LNCAP (cell line): ENCODE results near the gene CCDC87.

Experiments
- TF ChIP-seq, protein P1 (sequence below): fragments of 450-650 bp; IDR thresholded peaks from 2 replicates; pipeline ENCODE4 v1.5.1; 2017; ENCODE audit warnings: mild to moderate bottlenecking

Gene CCDC87

DNA sequence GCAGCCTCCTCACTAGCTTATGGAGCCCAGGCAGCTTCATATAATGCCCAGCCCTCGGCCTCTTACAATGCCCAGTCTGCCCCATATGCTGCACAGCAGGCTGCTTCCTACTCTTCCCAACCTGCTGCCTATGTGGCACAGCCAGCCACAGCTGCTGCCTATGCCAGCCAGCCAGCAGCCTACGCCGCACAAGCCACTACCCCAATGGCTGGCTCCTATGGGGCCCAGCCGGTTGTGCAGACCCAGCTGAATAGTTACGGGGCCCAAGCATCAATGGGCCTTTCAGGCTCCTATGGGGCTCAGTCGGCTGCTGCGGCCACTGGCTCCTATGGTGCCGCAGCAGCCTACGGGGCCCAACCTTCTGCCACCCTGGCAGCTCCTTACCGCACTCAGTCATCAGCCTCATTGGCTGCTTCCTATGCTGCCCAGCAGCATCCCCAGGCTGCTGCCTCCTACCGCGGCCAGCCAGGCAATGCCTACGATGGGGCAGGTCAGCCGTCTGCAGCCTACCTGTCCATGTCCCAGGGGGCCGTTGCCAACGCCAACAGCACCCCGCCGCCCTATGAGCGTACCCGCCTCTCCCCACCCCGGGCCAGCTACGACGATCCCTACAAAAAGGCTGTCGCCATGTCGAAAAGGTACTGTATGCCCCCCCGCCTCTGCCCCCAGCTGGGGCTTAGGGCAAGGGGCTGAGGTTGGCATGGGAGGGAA lies 32.3 kb upstream of the CCDC87 start:
- TF ChIP-seq, protein P1, sequence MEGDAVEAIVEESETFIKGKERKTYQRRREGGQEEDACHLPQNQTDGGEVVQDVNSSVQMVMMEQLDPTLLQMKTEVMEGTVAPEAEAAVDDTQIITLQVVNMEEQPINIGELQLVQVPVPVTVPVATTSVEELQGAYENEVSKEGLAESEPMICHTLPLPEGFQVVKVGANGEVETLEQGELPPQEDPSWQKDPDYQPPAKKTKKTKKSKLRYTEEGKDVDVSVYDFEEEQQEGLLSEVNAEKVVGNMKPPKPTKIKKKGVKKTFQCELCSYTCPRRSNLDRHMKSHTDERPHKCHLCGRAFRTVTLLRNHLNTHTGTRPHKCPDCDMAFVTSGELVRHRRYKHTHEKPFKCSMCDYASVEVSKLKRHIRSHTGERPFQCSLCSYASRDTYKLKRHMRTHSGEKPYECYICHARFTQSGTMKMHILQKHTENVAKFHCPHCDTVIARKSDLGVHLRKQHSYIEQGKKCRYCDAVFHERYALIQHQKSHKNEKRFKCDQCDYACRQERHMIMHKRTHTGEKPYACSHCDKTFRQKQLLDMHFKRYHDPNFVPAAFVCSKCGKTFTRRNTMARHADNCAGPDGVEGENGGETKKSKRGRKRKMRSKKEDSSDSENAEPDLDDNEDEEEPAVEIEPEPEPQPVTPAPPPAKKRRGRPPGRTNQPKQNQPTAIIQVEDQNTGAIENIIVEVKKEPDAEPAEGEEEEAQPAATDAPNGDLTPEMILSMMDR, result no peak

DNA sequence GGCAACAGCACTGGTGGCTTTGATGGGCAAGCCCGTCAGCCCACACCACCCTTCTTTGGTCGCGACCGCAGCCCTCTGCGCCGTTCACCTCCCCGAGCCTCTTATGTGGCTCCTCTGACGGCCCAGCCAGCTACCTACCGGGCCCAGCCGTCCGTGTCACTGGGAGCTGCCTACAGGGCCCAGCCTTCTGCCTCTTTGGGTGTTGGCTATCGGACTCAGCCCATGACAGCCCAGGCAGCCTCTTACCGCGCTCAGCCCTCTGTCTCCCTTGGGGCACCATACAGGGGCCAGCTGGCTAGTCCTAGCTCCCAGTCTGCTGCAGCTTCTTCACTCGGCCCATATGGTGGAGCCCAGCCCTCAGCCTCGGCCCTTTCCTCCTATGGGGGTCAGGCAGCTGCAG lies 31.6 kb upstream of the CCDC87 start:
- TF ChIP-seq, protein P1, result no peak

DNA sequence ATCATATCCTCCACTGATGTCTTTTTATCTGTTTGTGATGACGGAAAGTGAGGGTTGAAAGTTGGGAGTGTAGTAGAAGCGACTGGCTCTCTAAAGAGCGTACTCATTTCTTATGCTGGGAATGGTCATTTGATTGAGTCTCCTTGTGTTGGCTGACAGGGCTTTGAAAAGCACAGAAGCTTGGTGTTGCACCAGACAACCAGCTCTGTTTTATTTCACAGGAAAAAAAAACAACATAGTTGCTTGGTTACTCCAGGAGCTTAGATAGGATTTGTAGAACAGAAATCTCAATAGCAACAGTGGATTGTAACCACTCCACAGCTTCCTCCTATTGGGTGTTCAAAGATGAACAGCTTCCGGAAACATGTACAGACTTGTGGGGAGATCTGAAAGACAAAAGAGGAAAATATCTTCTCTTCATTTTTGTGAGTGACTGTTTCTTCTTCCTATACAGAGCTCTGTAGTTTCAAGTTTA lies 26.3 kb upstream of the CCDC87 start:
- TF ChIP-seq, protein P1, result no peak

DNA sequence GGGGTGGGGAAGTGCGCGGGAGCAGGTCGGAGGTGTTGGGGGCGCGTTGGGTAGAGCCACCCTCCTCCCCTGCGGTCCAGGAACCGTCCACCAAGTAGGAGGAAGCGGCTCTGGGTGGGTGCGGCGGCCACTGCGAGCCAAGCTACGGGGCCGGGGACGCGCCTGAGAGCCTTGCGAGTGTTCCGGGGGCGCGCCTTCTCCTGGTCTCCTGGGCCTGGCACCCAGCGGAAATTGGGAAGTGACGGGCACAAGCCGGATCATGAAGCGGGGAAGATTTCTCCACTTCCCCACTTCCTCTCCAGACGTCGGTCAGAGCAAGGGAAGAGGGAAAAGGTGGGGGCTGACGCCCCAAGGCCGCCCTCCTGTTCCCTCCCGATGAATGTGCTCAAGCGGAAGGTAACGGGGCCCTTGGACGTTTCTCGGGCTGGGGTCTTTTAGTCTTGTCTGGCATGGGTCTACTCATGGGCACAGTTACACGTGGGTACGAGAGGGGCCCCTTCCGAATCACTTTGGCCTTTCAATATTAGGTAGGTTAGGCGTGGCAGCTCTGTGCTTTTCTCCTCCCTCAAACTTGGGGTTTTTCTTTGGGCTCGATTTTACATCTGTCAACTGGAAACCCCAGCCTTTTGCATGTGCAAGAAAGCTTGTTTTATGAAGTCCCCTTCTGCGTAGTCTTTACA lies 24.4 kb upstream of the CCDC87 start:
- TF ChIP-seq, protein P1, result no peak

DNA sequence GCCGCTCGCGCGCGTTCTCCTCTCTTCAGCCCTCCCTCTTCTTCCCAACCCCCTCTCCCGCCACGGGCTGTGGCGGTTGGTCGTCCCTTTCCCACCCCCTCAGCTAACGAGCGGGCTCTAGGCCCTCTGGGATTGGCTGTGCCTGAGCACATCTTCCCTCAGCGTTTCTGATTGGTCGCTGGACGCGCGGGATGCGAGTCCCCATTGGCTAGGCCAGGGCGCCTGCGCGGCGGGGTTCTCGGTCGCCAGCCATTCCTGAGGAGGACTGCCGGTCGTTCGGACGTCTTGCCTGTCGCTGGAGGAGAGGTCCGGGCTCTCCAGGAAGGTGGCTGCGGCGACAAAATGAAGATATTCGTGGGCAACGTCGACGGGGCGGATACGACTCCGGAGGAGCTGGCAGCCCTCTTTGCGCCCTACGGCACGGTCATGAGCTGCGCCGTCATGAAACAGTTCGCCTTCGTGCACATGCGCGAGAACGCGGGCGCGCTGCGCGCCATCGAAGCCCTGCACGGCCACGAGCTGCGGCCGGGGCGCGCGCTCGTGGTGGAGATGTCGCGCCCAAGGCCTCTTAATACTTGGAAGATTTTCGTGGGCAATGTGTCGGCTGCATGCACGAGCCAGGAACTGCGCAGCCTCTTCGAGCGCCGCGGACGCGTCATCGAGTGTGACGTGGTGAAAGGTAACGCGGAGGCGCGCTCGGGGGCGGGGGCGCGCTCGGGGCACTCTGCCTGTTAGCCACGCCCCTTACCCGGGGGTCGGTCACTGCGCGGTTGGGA lies 23.7 kb upstream of the CCDC87 start, which contains the start of gene RBM14:
RBM14 (plus strand) TSS at position 252 of the 776 bp plus-strand sequence; CDS start at position 343, 91 bp downstream.
- TF ChIP-seq, protein P1, result no peak

DNA sequence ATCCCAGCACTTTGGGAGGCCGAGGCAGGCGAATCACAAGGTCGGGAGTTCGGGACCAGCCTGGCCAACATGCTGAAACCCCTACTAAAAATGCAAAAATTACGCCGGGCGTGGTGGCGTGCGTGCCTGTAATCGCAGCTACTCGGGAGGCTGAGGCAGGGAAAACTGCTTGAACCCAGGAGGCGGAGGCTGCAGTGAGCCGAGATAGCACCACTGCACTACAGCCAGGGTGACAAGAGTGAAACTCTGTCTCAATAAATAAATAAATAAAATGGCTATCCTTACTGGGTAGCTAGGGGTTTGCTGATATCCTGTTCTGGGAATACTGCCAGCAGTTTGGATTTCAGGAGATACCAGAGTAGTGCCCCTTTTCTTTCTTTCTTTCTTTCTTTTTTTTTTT lies 21.2 kb upstream of the CCDC87 start:
- TF ChIP-seq, protein P1, result no peak

DNA sequence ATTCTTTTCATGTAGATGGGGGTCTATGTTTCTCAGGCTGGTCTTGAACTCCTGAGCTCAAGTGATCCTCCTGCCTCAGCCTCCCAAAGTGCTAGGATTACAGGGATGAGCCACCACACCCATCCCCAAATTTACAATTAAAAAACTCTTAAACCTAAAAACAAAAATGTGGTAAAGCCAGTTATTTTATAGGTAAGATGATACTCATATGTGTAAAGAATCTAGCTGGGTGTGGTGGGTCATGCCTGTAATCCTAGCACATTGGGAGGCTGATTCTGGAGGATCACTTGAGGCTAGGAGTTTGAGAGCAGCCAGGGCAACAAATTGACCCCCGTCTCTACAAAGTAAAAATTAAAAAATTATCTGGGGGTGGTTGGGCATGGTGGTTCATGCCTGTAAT lies 19.6 kb upstream of the CCDC87 start:
- TF ChIP-seq, protein P1, result no peak
